Hippocampal formation (tissue), 2 donors: ENCODE results near the gene ATRN.
"Not testable (repeated sequence)": the region's sequence is repeated elsewhere in the genome, so short reads cannot be mapped to it uniquely, and the experiment has no call there.

Experiments
- DNase-seq, 2 donors: peaks; one replicate each; lab custom pipeline; 2025; lab: John Stamatoyannopoulos, UW

ATRN gene

GRCh38 chr20:3470208-3470626, 601 bp upstream of the ATRN start:
- DNase-seq: no peak

GRCh38 chr20:3471397-3472021, 691 bp downstream of the ATRN start:
- DNase-seq: no peak

- no peak for DNase-seq
Observed at GRCh38 chr20:3472105-3472504, 1.3 kb downstream of the ATRN start.

- DNase-seq: no peak
Observed at GRCh38 chr20:3473324-3473723, 2.5 kb downstream of the ATRN start.

- DNase-seq: no peak
Observed at GRCh38 chr20:3473944-3474343, 3.1 kb downstream of the ATRN start.

- DNase-seq: not testable (repeated sequence)
Observed at GRCh38 chr20:3477003-3477860, 6.4 kb downstream of the ATRN start.

GRCh38 chr20:3477861-3478544, 7.2 kb downstream of the ATRN start:
- no peak for DNase-seq

- DNase-seq: no peak
Observed at GRCh38 chr20:3479025-3479424, 8.2 kb downstream of the ATRN start.

- no peak for DNase-seq
Observed at GRCh38 chr20:3479759-3480615, 9.2 kb downstream of the ATRN start.

GRCh38 chr20:3483309-3483708, 12.5 kb downstream of the ATRN start:
- DNase-seq: no peak

- no peak for DNase-seq
Observed at GRCh38 chr20:3483784-3484183, 13.0 kb downstream of the ATRN start.

- no peak for DNase-seq
Observed at GRCh38 chr20:3485913-3486312, 15.1 kb downstream of the ATRN start.

GRCh38 chr20:3486850-3487249, 16.0 kb downstream of the ATRN start:
- no peak for DNase-seq

GRCh38 chr20:3492669-3493068, 21.9 kb downstream of the ATRN start:
- DNase-seq: no peak

GRCh38 chr20:3494218-3494617, 23.4 kb downstream of the ATRN start:
- no peak for DNase-seq

GRCh38 chr20:3502878-3503277, 32.1 kb downstream of the ATRN start:
- no peak for DNase-seq

- no peak for DNase-seq
Observed at GRCh38 chr20:3505148-3505547, 34.3 kb downstream of the ATRN start.

- no peak for DNase-seq
Observed at GRCh38 chr20:3509064-3509463, 38.2 kb downstream of the ATRN start.

- DNase-seq: no peak
Observed at GRCh38 chr20:3510110-3510509, 39.3 kb downstream of the ATRN start.

GRCh38 chr20:3512239-3512638, 41.4 kb downstream of the ATRN start:
- not testable (repeated sequence) for DNase-seq

GRCh38 chr20:3514012-3514642, 43.3 kb downstream of the ATRN start:
- no peak for DNase-seq
